NCI-H2196 treated with DMSO at 0.1 percent for 48 hours (cell line): Measurements from ENCODE around the gene C10orf62.
"Not testable (repeated sequence)": the region's sequence is repeated elsewhere in the genome, so short reads cannot be mapped to it uniquely, and the experiment has no call there.

Experiments
- DNase-seq: peaks from one replicate; lab custom pipeline; 2025; ENCODE audit not compliant: unreplicated experiment; lab: John Stamatoyannopoulos, UW

The C10orf62 gene

GRCh38 chr10:97589479-97589878 is at the start of gene C10orf62:
Gene C10orf62, plus strand, starts transcription at chr10:97589721. Its CDS starts 177 bp downstream, at chr10:97589898.
- no peak for DNase-seq

- DNase-seq: no peak
Measured at GRCh38 chr10:97540669-97541500, 48.6 kb upstream of the C10orf62 start.

- no peak for DNase-seq
Measured at GRCh38 chr10:97542169-97543024, 47.1 kb upstream of the C10orf62 start.

GRCh38 chr10:97543025-97543546 is 46.4 kb upstream of the C10orf62 start:
- DNase-seq: no peak

GRCh38 chr10:97546456-97547270 is 42.9 kb upstream of the C10orf62 start:
- DNase-seq: no peak

GRCh38 chr10:97547271-97547600 is 42.3 kb upstream of the C10orf62 start:
- DNase-seq: no peak

GRCh38 chr10:97547962-97548361 is 41.6 kb upstream of the C10orf62 start:
- DNase-seq: no peak

- DNase-seq: no peak
Measured at GRCh38 chr10:97548828-97549455, 40.6 kb upstream of the C10orf62 start.

- DNase-seq: no peak
Measured at GRCh38 chr10:97549587-97550322, 39.8 kb upstream of the C10orf62 start.

GRCh38 chr10:97550336-97551149 is 39.0 kb upstream of the C10orf62 start:
- DNase-seq: no peak

GRCh38 chr10:97551271-97551670 is 38.2 kb upstream of the C10orf62 start:
- DNase-seq: no peak

GRCh38 chr10:97553575-97554031 is 35.9 kb upstream of the C10orf62 start:
- DNase-seq: peak; percentile 22

- not testable (repeated sequence) for DNase-seq
Measured at GRCh38 chr10:97554336-97554735, 35.2 kb upstream of the C10orf62 start.

GRCh38 chr10:97555541-97555940 is 34.0 kb upstream of the C10orf62 start:
- DNase-seq: not testable (repeated sequence)

- DNase-seq: not testable (repeated sequence)
Measured at GRCh38 chr10:97560731-97561381, 28.7 kb upstream of the C10orf62 start.

GRCh38 chr10:97561386-97562077 is 28.0 kb upstream of the C10orf62 start:
- DNase-seq: not testable (repeated sequence)

- not testable (repeated sequence) for DNase-seq
Measured at GRCh38 chr10:97562329-97562728, 27.2 kb upstream of the C10orf62 start.

- DNase-seq: no peak
Measured at GRCh38 chr10:97563337-97563736, 26.2 kb upstream of the C10orf62 start.
